GM23248 (cell line): ENCODE measurements around the gene PPP2R1B.

ENCODE experiments used
- EZH2 ChIP-seq: fragments of 200-600 bp; sonication (generic); IDR thresholded peaks from 2 replicates; pipeline ENCODE4 v1.6.1; 2018; ENCODE audit warnings: antibody characterized with exemption, mild to moderate bottlenecking; ENCODE audit not compliant: insufficient read depth, poor library complexity, severe bottlenecking
- EZH2phosphoT487 ChIP-seq: fragments of 200-600 bp; sonication (generic); IDR thresholded peaks from 2 replicates; pipeline ENCODE4 v1.6.1; 2018; ENCODE audit warnings: antibody characterized with exemption, moderate library complexity, mild to moderate bottlenecking, low read depth; ENCODE audit not compliant: insufficient read depth

DNA sequence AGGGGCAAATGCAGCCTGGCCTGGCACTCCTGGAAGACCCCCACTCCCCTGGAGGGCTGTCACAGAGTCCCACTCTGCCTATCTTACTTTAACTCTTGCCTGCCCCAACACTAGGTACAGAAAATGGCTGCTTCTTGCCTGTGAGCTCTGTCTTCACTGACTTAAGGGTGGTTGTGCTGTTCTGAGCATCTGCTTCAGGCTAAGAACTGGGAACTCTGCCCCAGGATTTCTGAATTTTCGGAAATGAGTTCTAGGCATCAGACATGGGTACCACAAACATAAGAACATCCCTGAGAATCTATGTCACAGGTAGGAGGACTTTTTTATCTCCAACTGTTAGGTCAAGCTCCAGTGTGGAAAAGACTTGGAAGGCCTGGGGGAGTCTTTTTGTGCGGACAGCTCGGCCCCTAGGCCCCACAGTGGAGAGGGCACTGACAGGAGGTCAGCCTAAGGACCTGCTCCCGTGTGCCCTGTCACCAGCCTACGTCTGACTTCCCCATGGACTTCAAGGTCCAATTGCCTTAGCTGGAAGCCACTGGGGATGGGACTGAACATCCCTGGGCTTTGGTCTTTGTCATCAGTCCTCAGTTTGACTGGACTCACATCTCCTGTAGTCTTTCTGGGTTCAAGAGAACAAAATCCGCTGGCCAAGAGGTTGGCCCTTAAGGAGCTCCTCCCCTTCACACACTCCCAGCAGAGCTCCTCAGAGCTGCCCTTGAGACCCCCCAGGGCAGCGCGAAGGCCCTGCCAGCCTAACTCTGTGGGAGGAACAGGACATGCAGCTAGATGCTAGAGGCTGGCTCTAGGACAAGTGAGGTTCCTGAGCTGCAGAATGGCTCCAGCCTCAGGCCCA lies 31.9 kb downstream of the PPP2R1B start:
- no peak for TF ChIP-seq EZH2
- no peak for TF ChIP-seq EZH2phosphoT487
